H1 (cell line): ENCODE measurements around the gene GLCE.

Source experiments
- ASH2L ChIP-seq: fragments of 200-600, 300-600 bp; sonication (generic); IDR thresholded peaks from one replicate; pipeline ENCODE4 v1.7.1; 2017; ENCODE audit warnings: low read length
- CHD2 ChIP-seq: IDR thresholded peaks from 2 replicates; pipeline ENCODE4 v1.6.1; 2012; ENCODE audit warnings: low read length, improper control_type of control experiment
- POLR2AphosphoS5 ChIP-seq: IDR thresholded peaks from 2 replicates; pipeline ENCODE4 v1.6.1; 2011; ENCODE audit warnings: low read depth, low read length
- RAD21 ChIP-seq, 2 experiments: IDR thresholded peaks in 1 of 2; conservative IDR thresholded peaks in 1 of 2; 2 replicates each; pipeline ENCODE4 v1.6.1; 2011; ENCODE audit warnings: low read depth in 2 of 2, low read length in 2 of 2, improper control_type of control experiment in 1 of 2, inconsistent platforms in 1 of 2, mild to moderate bottlenecking in 1 of 2, moderate library complexity in 1 of 2
- RFX5 ChIP-seq: IDR thresholded peaks from 2 replicates; pipeline ENCODE4 v1.6.1; 2011; ENCODE audit warnings: low read depth, low read length, improper control_type of control experiment, borderline replicate concordance
- SUZ12 ChIP-seq: fragments of 200-600 bp; sonication (generic); IDR thresholded peaks from 2 replicates; pipeline ENCODE4 v1.6.1; 2012; ENCODE audit warnings: mild to moderate bottlenecking, inconsistent platforms, low read length, moderate library complexity, mixed read lengths
- TF ChIP-seq, protein P1 (sequence below), 3 experiments: IDR thresholded peaks; 1 replicate in 2 of 3; 2 replicates in 1 of 3; pipeline versions ENCODE4 v1.5.1 to v1.6.1; 2011; ENCODE audit warnings: low read length in 3 of 3, mild to moderate bottlenecking in 3 of 3, inconsistent platforms in 2 of 3, low read depth in 1 of 3, moderate library complexity in 1 of 3; ENCODE audit not compliant: insufficient read depth in 1 of 3; ENCODE audit errors: control extremely low read depth in 1 of 3
- TF ChIP-seq, protein P2 (sequence below): fragments of 300-600 bp; sonication (generic); IDR thresholded peaks from 2 replicates; pipeline ENCODE4 v1.7.1; 2012; ENCODE audit warnings: low read length, moderate library complexity, mild to moderate bottlenecking, inconsistent platforms; ENCODE audit not compliant: insufficient replicate concordance

DNA sequence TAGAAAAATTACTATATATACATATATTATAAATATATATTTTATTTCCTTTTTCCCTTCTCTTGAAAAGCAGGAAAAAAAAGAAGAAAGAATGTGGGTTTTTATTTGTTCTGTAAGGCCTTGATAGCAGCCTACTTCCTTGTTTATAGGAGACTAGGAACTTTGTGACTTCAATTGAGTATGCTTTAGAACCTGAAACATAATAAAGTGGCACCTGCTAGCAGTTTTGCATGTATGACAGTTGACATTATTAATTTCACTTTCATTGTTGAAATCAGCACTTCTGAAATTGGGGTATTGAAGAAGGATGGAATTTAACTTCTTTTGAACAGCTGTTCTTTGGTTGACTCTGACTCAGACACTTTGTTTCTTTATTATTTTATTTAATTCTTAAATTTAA is 56.9 kb downstream of the GLCE start:
- no peak for TF ChIP-seq SUZ12
- TF ChIP-seq POLR2AphosphoS5 = no peak
- no peak for TF ChIP-seq RFX5
- TF ChIP-seq, protein P1, sequence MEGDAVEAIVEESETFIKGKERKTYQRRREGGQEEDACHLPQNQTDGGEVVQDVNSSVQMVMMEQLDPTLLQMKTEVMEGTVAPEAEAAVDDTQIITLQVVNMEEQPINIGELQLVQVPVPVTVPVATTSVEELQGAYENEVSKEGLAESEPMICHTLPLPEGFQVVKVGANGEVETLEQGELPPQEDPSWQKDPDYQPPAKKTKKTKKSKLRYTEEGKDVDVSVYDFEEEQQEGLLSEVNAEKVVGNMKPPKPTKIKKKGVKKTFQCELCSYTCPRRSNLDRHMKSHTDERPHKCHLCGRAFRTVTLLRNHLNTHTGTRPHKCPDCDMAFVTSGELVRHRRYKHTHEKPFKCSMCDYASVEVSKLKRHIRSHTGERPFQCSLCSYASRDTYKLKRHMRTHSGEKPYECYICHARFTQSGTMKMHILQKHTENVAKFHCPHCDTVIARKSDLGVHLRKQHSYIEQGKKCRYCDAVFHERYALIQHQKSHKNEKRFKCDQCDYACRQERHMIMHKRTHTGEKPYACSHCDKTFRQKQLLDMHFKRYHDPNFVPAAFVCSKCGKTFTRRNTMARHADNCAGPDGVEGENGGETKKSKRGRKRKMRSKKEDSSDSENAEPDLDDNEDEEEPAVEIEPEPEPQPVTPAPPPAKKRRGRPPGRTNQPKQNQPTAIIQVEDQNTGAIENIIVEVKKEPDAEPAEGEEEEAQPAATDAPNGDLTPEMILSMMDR (IDR thresholded peaks at IDR 0.05; ENCODE audit: control extremely low read depth in 1 of 3, insufficient read depth in 1 of 3, low read depth in 1 of 3, low read length in 3 of 3) = no peak
- no peak for TF ChIP-seq RAD21 (IDR thresholded peaks at IDR 0.05 in 1 of 2, conservative IDR thresholded peaks at IDR 0.05 in 1 of 2; ENCODE audit: low read depth in 2 of 2, low read length in 2 of 2)
- TF ChIP-seq, protein P2, sequence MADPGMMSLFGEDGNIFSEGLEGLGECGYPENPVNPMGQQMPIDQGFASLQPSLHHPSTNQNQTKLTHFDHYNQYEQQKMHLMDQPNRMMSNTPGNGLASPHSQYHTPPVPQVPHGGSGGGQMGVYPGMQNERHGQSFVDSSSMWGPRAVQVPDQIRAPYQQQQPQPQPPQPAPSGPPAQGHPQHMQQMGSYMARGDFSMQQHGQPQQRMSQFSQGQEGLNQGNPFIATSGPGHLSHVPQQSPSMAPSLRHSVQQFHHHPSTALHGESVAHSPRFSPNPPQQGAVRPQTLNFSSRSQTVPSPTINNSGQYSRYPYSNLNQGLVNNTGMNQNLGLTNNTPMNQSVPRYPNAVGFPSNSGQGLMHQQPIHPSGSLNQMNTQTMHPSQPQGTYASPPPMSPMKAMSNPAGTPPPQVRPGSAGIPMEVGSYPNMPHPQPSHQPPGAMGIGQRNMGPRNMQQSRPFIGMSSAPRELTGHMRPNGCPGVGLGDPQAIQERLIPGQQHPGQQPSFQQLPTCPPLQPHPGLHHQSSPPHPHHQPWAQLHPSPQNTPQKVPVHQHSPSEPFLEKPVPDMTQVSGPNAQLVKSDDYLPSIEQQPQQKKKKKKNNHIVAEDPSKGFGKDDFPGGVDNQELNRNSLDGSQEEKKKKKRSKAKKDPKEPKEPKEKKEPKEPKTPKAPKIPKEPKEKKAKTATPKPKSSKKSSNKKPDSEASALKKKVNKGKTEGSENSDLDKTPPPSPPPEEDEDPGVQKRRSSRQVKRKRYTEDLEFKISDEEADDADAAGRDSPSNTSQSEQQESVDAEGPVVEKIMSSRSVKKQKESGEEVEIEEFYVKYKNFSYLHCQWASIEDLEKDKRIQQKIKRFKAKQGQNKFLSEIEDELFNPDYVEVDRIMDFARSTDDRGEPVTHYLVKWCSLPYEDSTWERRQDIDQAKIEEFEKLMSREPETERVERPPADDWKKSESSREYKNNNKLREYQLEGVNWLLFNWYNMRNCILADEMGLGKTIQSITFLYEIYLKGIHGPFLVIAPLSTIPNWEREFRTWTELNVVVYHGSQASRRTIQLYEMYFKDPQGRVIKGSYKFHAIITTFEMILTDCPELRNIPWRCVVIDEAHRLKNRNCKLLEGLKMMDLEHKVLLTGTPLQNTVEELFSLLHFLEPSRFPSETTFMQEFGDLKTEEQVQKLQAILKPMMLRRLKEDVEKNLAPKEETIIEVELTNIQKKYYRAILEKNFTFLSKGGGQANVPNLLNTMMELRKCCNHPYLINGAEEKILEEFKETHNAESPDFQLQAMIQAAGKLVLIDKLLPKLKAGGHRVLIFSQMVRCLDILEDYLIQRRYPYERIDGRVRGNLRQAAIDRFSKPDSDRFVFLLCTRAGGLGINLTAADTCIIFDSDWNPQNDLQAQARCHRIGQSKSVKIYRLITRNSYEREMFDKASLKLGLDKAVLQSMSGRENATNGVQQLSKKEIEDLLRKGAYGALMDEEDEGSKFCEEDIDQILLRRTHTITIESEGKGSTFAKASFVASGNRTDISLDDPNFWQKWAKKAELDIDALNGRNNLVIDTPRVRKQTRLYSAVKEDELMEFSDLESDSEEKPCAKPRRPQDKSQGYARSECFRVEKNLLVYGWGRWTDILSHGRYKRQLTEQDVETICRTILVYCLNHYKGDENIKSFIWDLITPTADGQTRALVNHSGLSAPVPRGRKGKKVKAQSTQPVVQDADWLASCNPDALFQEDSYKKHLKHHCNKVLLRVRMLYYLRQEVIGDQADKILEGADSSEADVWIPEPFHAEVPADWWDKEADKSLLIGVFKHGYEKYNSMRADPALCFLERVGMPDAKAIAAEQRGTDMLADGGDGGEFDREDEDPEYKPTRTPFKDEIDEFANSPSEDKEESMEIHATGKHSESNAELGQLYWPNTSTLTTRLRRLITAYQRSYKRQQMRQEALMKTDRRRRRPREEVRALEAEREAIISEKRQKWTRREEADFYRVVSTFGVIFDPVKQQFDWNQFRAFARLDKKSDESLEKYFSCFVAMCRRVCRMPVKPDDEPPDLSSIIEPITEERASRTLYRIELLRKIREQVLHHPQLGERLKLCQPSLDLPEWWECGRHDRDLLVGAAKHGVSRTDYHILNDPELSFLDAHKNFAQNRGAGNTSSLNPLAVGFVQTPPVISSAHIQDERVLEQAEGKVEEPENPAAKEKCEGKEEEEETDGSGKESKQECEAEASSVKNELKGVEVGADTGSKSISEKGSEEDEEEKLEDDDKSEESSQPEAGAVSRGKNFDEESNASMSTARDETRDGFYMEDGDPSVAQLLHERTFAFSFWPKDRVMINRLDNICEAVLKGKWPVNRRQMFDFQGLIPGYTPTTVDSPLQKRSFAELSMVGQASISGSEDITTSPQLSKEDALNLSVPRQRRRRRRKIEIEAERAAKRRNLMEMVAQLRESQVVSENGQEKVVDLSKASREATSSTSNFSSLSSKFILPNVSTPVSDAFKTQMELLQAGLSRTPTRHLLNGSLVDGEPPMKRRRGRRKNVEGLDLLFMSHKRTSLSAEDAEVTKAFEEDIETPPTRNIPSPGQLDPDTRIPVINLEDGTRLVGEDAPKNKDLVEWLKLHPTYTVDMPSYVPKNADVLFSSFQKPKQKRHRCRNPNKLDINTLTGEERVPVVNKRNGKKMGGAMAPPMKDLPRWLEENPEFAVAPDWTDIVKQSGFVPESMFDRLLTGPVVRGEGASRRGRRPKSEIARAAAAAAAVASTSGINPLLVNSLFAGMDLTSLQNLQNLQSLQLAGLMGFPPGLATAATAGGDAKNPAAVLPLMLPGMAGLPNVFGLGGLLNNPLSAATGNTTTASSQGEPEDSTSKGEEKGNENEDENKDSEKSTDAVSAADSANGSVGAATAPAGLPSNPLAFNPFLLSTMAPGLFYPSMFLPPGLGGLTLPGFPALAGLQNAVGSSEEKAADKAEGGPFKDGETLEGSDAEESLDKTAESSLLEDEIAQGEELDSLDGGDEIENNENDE = no peak
- no peak for TF ChIP-seq CHD2
- TF ChIP-seq ASH2L = no peak
